Stomach (tissue), 4 donors: ENCODE measurements around the gene NPHP4.

Experiments used
- EP300 ChIP-seq: sonication (generic); formaldehyde crosslinking; IDR thresholded peaks from one replicate; pipeline ENCODE4 v1.6.1; 2017; ENCODE audit warnings: antibody characterized with exemption
- POLR2A ChIP-seq, 4 donors: fragments of 450-650 bp; IDR thresholded peaks; one replicate each; pipeline ENCODE4 v1.6.1; 2016; ENCODE audit warnings: antibody characterized with exemption in 4 of 4, control low read depth in 2 of 4, mild to moderate bottlenecking in 1 of 4, moderate library complexity in 1 of 4
- POLR2AphosphoS5 ChIP-seq, 3 donors: sonication (generic); formaldehyde crosslinking; IDR thresholded peaks; one replicate each; pipeline ENCODE4 v1.6.1; 2016; ENCODE audit warnings: antibody characterized with exemption in 3 of 3

DNA sequence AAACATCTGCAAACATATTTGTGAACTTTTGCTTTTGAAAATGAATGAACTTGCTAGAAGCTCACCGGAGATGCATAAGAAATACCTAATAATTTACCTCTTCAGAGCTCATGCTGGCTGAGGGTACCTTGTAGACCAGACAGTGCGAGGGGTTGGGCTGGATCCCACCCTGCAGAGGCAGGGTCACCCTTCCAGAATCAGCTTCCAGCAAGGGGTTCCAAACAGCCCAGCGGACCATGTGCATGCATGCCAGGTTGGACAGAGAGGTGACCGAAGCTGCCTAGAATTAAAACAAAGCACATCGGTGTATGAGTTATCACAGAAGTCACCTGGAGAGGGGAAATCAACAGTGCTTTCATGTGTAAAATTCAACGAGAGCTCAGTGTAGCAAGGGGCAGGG lies 59.2 kb downstream of the NPHP4 start:
- TF ChIP-seq EP300 (no peak), POLR2A (IDR thresholded peaks at IDR 0.05) (no peak), POLR2AphosphoS5 (IDR thresholded peaks at IDR 0.05) (no peak)
